Right atrium auricular region (tissue), 2 donors: ENCODE results near the gene KIAA0825. TPM values are rescaled to one million over a fixed set of nuclear protein-coding genes. Genes with fewer than 3 reads are reported as not detected.

Experiments
- DNase-seq: peaks from one replicate; pipeline ENCODE4 v3.0.0-alpha.2; 2019; ENCODE audit warnings: low spot score
- H3K27ac ChIP-seq, 2 donors: fragments of 200-600 bp; sonication (generic); 1 replicate in 1 of 2; 2 replicates in 1 of 2; pipeline ENCODE4 v1.5.1; 2016 to 2019
- H3K27me3 ChIP-seq, 2 donors: fragments of 200-600 bp; sonication (generic); one replicate each; pipeline versions ENCODE4 v1.5.1 to v1.6.0; 2017 to 2019
- H3K36me3 ChIP-seq: fragments of 200-600 bp; sonication (generic); one replicate; pipeline ENCODE4 v1.5.1; 2016
- H3K4me1 ChIP-seq, 2 donors: fragments of 200-600 bp; sonication (generic); one replicate each; pipeline versions ENCODE4 v1.5.1 to v1.6.0; 2017 to 2019
- H3K4me3 ChIP-seq, 2 donors: fragments of 200-600 bp; sonication (generic); 1 replicate in 1 of 2; 2 replicates in 1 of 2; pipeline ENCODE4 v1.5.1; 2017 to 2019; ENCODE audit warnings: mild to moderate bottlenecking in 1 of 2, moderate library complexity in 1 of 2
- H3K9me3 ChIP-seq, 2 donors: fragments of 200-600 bp; sonication (generic); one replicate each; pipeline ENCODE4 v1.5.1; 2019
- total RNA-seq, 2 donors: library from RNA; depleted of rRNA; stranded (reverse); fragments of >200 nt; gene quantifications; one replicate each; pipeline ENCODE4 v1.1.0, GENCODE V29; 2016
- TF ChIP-seq, protein P1 (sequence below), 2 donors: fragments of 200-600 bp; sonication (generic); IDR thresholded peaks; one replicate each; pipeline ENCODE4 v1.5.1; 2019; ENCODE audit warnings: antibody characterized with exemption in 2 of 2

KIAA0825 gene
- total RNA-seq, 2 donors from 2014 or later, result 2.4 to 4.3 TPM

DNA sequence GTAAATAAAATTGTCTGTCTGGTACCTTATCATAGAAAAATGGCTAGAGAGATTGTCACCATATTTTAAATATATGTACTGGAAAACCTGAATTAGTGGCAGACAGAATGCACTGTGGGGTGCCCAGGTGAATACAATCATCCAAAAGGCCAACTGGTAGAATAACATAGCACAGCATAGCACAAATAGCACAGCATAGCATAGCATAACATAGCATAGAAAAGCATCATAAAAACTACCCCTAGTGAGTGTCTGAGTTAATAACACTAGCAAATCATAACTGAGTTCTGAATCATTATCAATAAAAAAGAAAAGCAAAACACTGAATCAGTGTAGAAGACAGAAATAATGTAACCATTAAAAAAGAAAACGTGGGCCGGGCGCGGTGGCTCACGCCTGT is 102.3 kb downstream of the KIAA0825 start:
- H3K27ac ChIP-seq, result no peak overlapping the region
- no peaks in the 10 kb centered on the region for H3K4me1 ChIP-seq
- no peak for DNase-seq
- no peak overlapping the region for H3K4me3 ChIP-seq
- H3K36me3 ChIP-seq, result no peaks in the 10 kb centered on the region
- no peaks in the 10 kb centered on the region for H3K9me3 ChIP-seq
- TF ChIP-seq, protein P1, sequence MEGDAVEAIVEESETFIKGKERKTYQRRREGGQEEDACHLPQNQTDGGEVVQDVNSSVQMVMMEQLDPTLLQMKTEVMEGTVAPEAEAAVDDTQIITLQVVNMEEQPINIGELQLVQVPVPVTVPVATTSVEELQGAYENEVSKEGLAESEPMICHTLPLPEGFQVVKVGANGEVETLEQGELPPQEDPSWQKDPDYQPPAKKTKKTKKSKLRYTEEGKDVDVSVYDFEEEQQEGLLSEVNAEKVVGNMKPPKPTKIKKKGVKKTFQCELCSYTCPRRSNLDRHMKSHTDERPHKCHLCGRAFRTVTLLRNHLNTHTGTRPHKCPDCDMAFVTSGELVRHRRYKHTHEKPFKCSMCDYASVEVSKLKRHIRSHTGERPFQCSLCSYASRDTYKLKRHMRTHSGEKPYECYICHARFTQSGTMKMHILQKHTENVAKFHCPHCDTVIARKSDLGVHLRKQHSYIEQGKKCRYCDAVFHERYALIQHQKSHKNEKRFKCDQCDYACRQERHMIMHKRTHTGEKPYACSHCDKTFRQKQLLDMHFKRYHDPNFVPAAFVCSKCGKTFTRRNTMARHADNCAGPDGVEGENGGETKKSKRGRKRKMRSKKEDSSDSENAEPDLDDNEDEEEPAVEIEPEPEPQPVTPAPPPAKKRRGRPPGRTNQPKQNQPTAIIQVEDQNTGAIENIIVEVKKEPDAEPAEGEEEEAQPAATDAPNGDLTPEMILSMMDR (IDR thresholded peaks at IDR 0.05), result no peak
- no peaks in the 10 kb centered on the region for H3K27me3 ChIP-seq

DNA sequence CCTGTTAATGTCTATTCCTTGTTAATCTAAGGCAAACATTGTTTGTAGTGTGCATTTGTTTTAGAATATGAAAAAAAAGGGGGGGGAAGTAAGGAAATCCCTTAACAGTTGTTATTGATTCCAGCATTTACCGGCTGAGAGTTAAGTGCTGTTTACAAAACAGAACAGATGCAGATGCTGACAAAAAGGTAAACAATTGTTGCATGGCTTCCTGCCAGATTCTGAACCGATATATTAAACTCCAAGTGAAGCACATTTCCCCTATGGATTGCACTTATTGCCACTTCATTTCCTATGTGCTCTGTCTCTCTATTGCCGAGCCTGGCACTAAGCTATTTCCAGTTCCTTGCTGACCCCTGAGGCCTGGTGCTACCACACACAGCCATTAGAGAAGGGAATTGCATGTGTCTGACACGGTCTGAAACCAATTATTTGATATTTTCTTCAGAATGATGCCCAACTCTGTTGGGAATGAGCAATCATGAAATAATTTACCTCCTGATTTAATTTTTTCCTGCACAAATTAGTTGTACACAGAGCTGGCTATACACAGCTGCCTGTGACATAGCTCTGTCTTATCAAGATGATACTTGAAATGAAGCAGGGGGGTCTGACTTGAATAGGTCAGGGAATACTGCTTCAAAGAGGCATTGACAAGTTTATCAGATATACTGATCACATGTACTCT is 109.8 kb downstream of the KIAA0825 start:
- H3K36me3 ChIP-seq, result no peaks in the 10 kb centered on the region
- H3K9me3 ChIP-seq, result no peaks in the 10 kb centered on the region
- DNase-seq, result no peak
- no peaks in the 10 kb centered on the region for H3K27me3 ChIP-seq
- H3K27ac ChIP-seq, result no peak overlapping the region
- H3K4me1 ChIP-seq, result no peaks in the 10 kb centered on the region
- H3K4me3 ChIP-seq, result no peak overlapping the region
- TF ChIP-seq, protein P1 (IDR thresholded peaks at IDR 0.05), result no peak

DNA sequence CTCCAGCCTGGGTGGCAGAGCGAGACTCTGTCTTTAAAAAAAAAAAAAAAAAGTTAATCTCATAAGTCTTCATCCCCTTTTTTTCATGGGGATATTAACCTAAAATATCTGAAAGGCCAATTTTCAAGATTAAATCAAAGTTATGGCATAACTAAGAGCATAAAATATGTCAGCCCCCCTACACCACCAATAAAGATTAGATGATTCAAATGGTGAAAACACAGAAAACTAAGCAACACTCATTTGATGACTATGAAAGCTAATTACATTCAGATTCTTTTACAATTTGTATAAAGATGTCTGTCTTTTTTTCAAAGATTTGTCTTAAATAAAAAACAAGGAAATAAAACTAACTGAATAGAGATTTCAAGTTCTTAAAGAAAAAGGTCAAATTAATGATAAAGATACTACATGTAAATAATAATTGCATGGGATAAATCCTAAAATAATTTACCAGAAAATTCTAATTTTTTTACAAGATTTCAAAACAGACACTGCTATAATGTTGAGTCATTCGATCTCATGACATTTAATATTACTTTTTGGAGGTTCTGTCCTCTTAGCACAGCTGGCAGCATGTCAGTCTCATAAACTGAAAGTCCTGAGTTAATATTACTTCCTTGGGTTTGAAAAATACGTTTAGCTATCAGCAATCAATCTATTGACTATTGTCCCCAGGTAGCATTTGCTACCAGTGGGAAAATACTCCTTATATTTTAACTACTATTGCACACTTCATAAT is 112.9 kb downstream of the KIAA0825 start:
- no peaks in the 10 kb centered on the region for H3K27me3 ChIP-seq
- H3K9me3 ChIP-seq, result no peaks in the 10 kb centered on the region
- no peak overlapping the region for H3K27ac ChIP-seq
- no peak for DNase-seq
- H3K4me3 ChIP-seq, result no peak overlapping the region
- TF ChIP-seq, protein P1 (IDR thresholded peaks at IDR 0.05), result no peak
- no peaks in the 10 kb centered on the region for H3K4me1 ChIP-seq
- H3K36me3 ChIP-seq, result no peaks in the 10 kb centered on the region

DNA sequence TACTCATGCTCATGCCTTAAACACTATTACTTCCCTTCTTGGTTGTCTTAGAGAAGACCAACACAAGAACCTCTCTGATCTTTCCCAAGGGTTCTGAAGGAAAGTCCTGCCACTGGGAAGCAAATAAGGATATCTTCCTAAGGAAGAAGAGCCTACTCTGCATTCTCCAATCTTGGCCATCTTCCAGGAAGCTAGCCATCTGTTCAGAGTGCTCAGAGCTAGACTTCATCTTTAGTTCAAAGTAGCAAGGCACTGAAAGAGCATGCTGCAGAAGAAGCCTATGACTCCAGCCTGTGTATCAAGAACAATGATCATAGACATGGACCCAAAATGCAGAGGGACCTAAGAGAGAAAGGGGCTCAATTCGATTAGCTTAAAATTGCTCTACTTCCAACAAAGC is 114.7 kb downstream of the KIAA0825 start:
- Histone ChIP-seq H3K36me3 (no peaks in the 10 kb centered on the region), H3K27me3 (no peaks in the 10 kb centered on the region), H3K4me1 (no peaks in the 10 kb centered on the region), H3K4me3 (no peak overlapping the region), H3K9me3 (no peaks in the 10 kb centered on the region), H3K27ac (no peak overlapping the region)
- DNase-seq, result no peak
- TF ChIP-seq, protein P1 (IDR thresholded peaks at IDR 0.05), result no peak

DNA sequence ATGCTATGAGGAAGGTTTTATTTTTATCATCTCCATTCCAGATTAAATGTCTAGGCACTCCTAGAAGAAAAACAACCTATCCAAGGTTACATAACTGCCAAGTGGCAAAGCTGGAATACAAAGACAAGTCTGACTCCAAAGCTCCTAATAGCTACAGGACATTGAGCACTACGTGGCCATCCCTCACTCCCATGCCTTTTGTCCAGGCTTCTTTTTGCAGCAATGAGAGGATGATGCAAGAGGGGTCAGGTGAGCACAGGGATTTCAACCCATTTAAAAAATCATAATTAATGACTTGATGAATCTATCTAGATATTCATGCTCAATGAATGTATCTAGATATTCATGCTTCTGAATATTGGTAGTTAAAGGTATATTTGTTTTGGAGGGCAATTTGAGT is 117.0 kb downstream of the KIAA0825 start:
- Histone ChIP-seq H3K36me3 (no peaks in the 10 kb centered on the region), H3K4me1 (no peaks in the 10 kb centered on the region), H3K9me3 (no peaks in the 10 kb centered on the region), H3K4me3 (no peak overlapping the region), H3K27me3 (no peaks in the 10 kb centered on the region), H3K27ac (no peak overlapping the region)
- no peak for DNase-seq
- TF ChIP-seq, protein P1 (IDR thresholded peaks at IDR 0.05), result no peak
